GM23338 (cell line): ENCODE results near the gene PRPF18.

Experiments
- CREB1 ChIP-seq: fragments of 250-450 bp; sonication (Bioruptor Pico); IDR thresholded peaks from 2 replicates; pipeline ENCODE4 v1.5.0; 2020; ENCODE audit warnings: low read depth, mild to moderate bottlenecking, moderate library complexity
- POLR2AphosphoS5 ChIP-seq: IDR thresholded peaks from 2 replicates; pipeline ENCODE4 v1.6.1; 2016; ENCODE audit warnings: antibody characterized with exemption, low read depth
- TF ChIP-seq, protein P1 (sequence below), 2 experiments: fragments of 200-600 bp in 1 of 2; sonication (generic) in 1 of 2; conservative IDR thresholded peaks; 2 replicates each; pipeline versions ENCODE4 v1.5.1 to v1.6.1; 2016 to 2017; ENCODE audit warnings: antibody characterized with exemption in 2 of 2, low read depth in 2 of 2, mild to moderate bottlenecking in 2 of 2, moderate library complexity in 1 of 2

GRCh38 chr10:13672548-13672947, 85.8 kb downstream of the PRPF18 start:
- TF ChIP-seq CREB1 (no peak), POLR2AphosphoS5 (no peak)
- TF ChIP-seq, protein P1, sequence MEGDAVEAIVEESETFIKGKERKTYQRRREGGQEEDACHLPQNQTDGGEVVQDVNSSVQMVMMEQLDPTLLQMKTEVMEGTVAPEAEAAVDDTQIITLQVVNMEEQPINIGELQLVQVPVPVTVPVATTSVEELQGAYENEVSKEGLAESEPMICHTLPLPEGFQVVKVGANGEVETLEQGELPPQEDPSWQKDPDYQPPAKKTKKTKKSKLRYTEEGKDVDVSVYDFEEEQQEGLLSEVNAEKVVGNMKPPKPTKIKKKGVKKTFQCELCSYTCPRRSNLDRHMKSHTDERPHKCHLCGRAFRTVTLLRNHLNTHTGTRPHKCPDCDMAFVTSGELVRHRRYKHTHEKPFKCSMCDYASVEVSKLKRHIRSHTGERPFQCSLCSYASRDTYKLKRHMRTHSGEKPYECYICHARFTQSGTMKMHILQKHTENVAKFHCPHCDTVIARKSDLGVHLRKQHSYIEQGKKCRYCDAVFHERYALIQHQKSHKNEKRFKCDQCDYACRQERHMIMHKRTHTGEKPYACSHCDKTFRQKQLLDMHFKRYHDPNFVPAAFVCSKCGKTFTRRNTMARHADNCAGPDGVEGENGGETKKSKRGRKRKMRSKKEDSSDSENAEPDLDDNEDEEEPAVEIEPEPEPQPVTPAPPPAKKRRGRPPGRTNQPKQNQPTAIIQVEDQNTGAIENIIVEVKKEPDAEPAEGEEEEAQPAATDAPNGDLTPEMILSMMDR (conservative IDR thresholded peaks at IDR 0.05; ENCODE audit: low read depth in 2 of 2), result no peak
